GM19035 (cell line): ENCODE data around the gene ITIH5.
"Not testable (repeated sequence)": the region's sequence is repeated elsewhere in the genome, so short reads cannot be mapped to it uniquely, and the experiment has no call there.

Experiments
- ATAC-seq: cut with Tn5 transposase; IDR thresholded peaks from one replicate; pipeline ENCODE4 v1.9.1; 2021; ENCODE audit not compliant: unreplicated experiment

Gene ITIH5

DNA sequence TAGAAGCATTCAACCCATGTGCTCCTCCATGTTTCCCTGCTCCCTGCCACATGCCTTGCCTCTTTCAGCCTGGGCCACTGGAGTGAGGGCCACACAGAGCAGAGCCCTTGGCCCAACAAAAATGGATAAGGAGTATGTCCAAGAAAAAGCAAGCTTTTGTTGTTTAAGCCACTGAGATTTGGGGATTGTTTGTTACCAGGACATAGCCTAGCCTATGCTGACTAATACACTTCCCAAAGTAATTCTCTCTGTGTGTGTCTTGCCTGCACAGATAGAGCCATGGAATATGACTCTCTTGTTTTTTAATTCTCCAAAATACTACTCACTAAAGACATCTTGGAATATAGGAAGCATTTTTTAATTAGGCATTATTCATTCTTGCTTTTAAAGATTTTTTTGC lies 22.8 kb upstream of the ITIH5 start:
- ATAC-seq: no peak

DNA sequence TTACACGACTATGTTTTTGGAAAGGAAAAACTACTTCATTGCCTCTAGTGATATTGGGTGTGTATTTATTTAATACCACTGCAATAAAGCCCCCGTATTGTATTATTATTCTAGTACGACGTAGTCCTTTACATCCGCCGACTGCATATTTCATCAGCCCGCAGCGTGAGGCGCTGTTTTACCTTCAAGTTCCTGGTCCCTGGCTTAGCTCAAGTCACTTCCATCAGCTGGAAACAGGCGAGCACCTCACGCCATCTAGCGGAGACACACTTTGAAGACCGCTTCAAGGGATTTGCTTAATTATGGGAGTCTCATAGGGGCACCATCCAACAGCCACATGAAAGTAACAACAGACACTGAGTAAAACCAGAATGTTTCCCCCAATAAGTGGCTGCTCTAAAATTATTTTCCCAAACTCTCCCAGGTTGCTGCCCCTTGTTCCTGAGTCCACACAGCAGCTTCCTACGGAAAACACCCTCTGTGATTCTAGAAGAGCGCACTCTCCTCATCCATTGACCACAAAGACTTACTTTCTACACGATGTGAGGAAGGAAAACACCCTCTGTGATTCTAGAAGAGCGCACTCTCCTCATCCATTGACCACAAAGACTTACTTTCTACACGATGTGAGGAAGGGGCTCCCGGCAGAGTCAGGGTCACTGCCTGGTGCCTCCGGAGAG lies 20.6 kb upstream of the ITIH5 start:
- ATAC-seq: peak; percentile 97

- ATAC-seq: no peak
Observed at GRCh38 chr10:7686351-7687171, 19.8 kb upstream of the ITIH5 start.

- ATAC-seq: not testable (repeated sequence)
Observed at GRCh38 chr10:7680078-7680477, 13.3 kb upstream of the ITIH5 start.

- ATAC-seq: no peak
Observed at GRCh38 chr10:7679256-7679655, 12.5 kb upstream of the ITIH5 start.

GRCh38 chr10:7672341-7673134 lies 5.8 kb upstream of the ITIH5 start:
- no peak for ATAC-seq

DNA sequence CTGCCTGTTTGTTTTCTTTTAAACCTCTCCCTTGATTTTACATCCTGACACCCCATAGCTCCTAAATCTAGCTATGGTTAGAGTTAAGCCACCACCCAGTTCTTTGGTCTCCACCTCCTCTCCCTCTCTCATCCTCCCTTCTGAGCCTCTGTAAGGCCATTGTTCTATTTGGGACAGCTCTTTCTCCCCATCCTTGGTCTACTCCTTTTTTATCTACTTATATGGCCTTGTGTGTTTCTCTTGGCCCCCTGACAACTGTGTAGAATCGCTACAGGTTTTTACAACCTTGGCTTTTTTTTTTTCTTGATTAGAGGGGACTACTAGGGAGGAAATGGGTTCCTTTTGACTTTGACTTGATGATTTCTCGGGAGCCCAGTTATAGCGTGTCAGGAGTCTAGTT lies 3.4 kb upstream of the ITIH5 start:
- ATAC-seq: no peak

DNA sequence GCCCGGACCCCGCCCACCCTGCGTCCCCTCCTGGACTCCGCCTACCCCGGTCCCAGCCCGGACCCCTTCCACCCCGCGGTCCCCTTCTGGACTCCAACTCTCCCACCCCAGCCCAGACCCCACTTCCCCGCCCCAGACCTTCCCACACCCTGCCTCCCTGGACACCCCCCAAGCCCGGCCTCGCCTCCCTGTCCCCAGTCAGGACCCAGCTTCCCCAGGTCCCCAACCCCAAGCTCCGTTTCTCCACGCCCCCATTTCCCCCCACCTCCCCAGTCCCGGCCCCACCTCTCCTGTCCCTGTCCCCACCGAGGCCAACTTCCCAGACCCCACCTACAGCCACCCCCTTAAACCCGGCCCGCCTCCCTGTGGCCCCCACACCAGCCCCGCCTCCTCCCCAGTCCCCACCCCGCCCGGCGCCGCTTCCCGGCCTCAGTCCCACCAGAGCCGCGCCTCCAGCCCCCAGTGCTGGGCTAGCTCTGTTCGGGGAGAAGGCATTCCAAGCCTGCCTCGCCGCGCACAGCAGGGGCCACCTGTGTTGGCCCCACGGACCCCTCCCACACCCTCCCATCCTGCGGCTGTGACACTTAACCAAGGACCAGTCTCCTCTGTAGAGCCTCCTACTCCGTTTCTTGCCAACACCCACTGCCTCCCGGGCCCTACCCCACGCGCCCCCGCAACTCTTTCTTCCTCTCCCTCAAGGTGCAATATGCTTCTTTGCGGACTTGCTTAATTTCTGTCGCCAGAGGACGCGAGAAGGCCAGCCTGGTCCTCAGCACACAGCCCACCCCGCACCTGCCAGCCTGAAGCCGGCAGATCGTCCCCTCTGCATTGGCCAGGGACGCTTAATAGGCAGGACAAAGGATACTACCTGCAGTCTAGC lies 736 bp upstream of the ITIH5 start:
- no peak for ATAC-seq

- ATAC-seq: no peak
Observed at GRCh38 chr10:7665767-7666166, 999 bp downstream of the ITIH5 start.

GRCh38 chr10:7664707-7665106 lies 2.1 kb downstream of the ITIH5 start:
- ATAC-seq: no peak

GRCh38 chr10:7662522-7662921 lies 4.2 kb downstream of the ITIH5 start:
- no peak for ATAC-seq

DNA sequence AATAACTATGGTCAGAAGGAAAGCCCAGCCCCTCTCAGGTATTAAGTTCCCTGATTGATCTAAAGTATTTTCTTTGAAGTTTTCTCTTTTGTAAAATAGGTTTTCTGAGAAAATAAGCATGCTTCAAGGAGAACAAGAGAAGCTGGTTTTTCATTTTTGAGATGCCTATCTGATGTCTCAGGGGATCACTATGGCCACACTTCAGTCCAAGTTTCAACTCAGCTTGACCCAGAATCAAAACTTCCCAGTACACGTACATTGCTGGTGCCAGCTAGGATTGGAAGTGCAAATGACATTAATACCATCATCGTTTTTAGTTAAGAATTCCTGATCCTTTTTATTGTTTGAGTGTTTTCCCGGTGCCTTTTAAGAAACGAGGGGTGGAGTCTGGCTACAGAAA lies 7.2 kb downstream of the ITIH5 start:
- ATAC-seq: no peak

- no peak for ATAC-seq
Observed at GRCh38 chr10:7657552-7657951, 9.2 kb downstream of the ITIH5 start.

DNA sequence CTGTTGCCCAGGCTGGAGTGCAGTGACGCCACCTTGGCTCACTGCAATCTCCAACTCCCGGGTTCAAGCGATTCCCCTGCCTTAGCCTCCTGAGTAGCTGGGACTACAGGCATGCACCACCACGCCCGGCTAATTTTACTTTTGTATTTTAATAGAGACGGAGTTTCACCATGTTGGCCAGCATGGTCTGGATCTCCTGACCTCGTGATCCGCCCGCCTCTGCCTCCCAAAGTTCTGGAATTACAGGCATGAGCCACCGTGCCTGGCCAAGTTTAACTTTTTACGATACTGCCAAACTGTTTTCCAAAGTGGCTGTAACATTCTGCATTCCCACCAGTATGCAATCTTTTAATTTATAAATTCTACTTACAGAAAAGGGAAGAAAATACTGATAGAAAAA lies 9.7 kb downstream of the ITIH5 start:
- ATAC-seq: not testable (repeated sequence)

- no peak for ATAC-seq
Observed at GRCh38 chr10:7651853-7652470, 14.8 kb downstream of the ITIH5 start.

DNA sequence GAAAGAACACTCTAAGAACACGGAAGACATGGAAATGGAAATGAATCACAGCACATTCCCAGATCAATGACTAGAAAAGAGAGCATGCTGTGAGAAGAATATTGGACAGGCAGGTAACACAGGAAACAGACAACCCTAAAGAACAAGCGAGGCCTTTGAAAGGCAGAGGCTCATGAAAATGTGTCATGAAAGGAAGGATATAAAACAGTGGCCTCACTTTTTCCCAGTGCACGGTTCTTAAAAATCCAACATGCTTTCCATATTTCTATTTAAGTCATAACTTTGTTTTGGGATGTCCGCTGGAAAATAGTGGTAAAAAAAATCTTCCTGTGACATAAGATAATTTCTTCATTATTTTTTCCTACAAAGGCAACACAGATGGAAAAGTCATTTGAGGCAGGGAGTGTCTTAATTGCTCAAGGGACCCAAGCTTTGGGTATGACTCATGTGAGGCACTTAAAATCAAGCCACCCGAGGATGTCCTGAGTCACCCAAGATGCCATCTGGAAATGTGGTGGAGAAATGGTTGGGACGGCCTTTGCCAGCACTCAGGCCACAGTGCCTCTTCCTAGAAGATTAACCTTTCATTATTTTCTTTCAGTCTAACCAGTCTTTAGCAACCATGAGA lies 17.0 kb downstream of the ITIH5 start:
- no peak for ATAC-seq

DNA sequence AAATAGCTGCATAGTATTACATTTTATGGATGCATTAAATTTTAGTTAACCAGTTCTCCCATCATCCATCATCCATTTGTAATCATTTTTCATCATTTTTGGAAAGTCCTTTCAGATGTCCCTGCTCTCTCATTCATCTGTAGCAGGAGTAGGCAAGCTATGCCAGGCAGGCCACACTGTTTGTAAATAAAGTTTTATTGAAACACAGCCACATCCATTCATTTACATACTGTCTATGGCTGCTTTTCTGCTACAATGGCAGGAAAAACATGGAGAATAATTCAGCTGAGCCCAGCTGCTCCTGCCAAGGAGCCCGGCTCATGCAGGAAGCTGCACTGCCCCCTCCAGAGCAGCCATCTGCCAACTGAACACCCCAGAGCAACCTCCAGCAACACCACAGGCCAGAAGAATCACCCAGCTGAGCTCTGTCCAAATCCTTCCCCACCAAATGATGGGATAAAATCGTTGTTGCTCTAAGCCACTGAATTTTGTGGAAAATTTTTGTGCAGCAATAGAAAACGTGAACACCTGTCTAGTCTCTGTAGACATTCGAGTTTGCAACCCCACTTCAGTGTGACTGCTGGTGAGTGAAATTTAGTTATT lies 19.6 kb downstream of the ITIH5 start:
- no peak for ATAC-seq

DNA sequence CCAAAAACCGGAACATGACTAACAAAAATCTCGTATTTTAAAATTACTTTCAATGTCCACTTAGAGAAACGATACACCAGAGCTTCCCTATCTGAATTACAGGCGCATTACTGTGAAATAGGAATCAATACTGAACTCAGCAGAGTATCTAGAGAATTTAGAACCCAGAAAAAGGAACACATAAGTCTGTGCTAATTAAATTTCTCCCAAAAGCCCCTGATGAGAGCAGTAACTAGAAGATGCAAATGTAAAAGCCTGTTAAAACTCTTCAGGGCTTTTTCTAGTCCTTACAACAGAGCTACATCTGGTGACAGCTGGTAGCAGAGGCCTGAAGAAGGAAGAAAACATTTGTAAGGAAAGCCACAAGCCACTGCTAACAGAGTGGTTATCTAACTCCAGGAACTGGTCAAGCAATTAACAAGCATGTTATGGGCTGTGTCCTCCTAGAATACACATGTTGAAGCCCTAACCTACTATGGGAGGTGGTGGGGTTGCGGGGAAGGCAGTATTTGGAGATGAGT lies 24.2 kb downstream of the ITIH5 start:
- no peak for ATAC-seq

GRCh38 chr10:7635408-7636125 lies 31.2 kb downstream of the ITIH5 start:
- no peak for ATAC-seq
